HG03520 (cell line): ENCODE data around the gene RNF113B.

Source experiments
- ATAC-seq: cut with Tn5 transposase; IDR thresholded peaks from one replicate; pipeline ENCODE4 v1.9.1; 2021; ENCODE audit warnings: mild to moderate bottlenecking, moderate library complexity; ENCODE audit not compliant: unreplicated experiment

RNF113B gene

GRCh38 chr13:98142380-98143156 is 34.5 kb downstream of the RNF113B start, which contains the start of gene FARP1:
Gene FARP1, plus strand, starts transcription at chr13:98143094. Its CDS starts 70,149 bp downstream, at chr13:98213243.
- ATAC-seq, result peak; percentile 63

GRCh38 chr13:98141509-98142379 is 35.3 kb downstream of the RNF113B start:
- ATAC-seq, result no peak

GRCh38 chr13:98141091-98141490 is 36.0 kb downstream of the RNF113B start:
- ATAC-seq, result no peak

- ATAC-seq, result no peak
Measured at GRCh38 chr13:98134901-98135300, 42.2 kb downstream of the RNF113B start.

- ATAC-seq, result peak; percentile 89
Measured at GRCh38 chr13:98133946-98134345, 43.1 kb downstream of the RNF113B start.

GRCh38 chr13:98129059-98129746 is 47.9 kb downstream of the RNF113B start:
- no peak for ATAC-seq
